HepG2 (cell line): ENCODE results near the gene TBC1D16. TPM values are rescaled to one million over a fixed set of nuclear protein-coding genes. Genes with fewer than 3 reads are reported as not detected.

Experiments used
- ATAC-seq: fragments of 200-7000 bp; cut with Tn5 transposase; 3 replicates; pipeline ENCODE4 v1.9.1; 2020; ENCODE audit warnings: mild to moderate bottlenecking, moderate library complexity
- BruUV-seq: library from RNA; stranded (reverse); fragments of 400-500 nt; replicated peaks from 2 replicates; lab custom pipeline; 2021; lab: Mats Ljungman, UMichigan
- CTCF ChIA-PET: fragments of 300-600 bp; formaldehyde crosslinking; extraction: SDS; loops from one replicate; lab custom pipeline; 2021; ENCODE audit warnings: low total read pairs, inconsistent platforms, low intra/inter-chr PET ratio; lab: Yijun Ruan, JAX
- POLR2A ChIA-PET: fragments of 350-600 bp; sonication (Branson Sonifier 250); formaldehyde crosslinking; loops from one replicate; lab custom pipeline; 2020; ENCODE audit warnings: antibody characterized with exemption, inconsistent platforms; lab: Yijun Ruan, JAX
- DNase-seq: peaks from one replicate; pipeline ENCODE4 v3.0.0-alpha.2; 2015; ENCODE audit warnings: low spot score
- FAIRE-seq: peaks from 3 replicates; lab custom pipeline; 2011; peaks lifted over from hg19 to GRCh38; lab: Jason Lieb, UNC
- H2AFZ ChIP-seq: one replicate; pipeline ENCODE4 v1.6.1; 2011; ENCODE audit warnings: low read length, inconsistent platforms
- H3K27ac ChIP-seq: fragments of 300-600 bp; 3 replicates; pipeline ENCODE4 v1.8.0; 2011; ENCODE audit warnings: mixed run types, mild to moderate bottlenecking, mixed read lengths, low read length, inconsistent platforms; ENCODE audit not compliant: insufficient read depth; ENCODE audit errors: extremely low read length
- H3K27me3 ChIP-seq, 2 experiments: fragments of 200-600 bp in 1 of 2; 2 replicates in 1 of 2; 3 replicates in 1 of 2; pipeline versions ENCODE4 v1.6.0 to v1.8.0; 2011; ENCODE audit warnings: low read length in 2 of 2, mild to moderate bottlenecking in 2 of 2, moderate library complexity in 2 of 2, inconsistent platforms in 1 of 2; ENCODE audit not compliant: insufficient read depth in 2 of 2, control insufficient read depth in 1 of 2
- H3K36me3 ChIP-seq, 2 experiments: fragments of 200-600 bp in 1 of 2; replicated peaks in 1 of 2; 2 replicates in 1 of 2; 3 replicates in 1 of 2; pipeline versions ENCODE4 v1.5.1 to v1.8.0; 2011; ENCODE audit warnings: low read length in 2 of 2, inconsistent platforms in 1 of 2; ENCODE audit not compliant: insufficient read depth in 2 of 2, control insufficient read depth in 1 of 2
- H3K4me1 ChIP-seq: 2 replicates; pipeline ENCODE4 v1.5.1; 2012; ENCODE audit warnings: low read length, inconsistent platforms; ENCODE audit not compliant: insufficient read depth
- H3K4me2 ChIP-seq: 2 replicates; pipeline ENCODE4 v1.6.0; 2011; ENCODE audit warnings: low read depth, low read length, inconsistent platforms
- H3K4me3 ChIP-seq, 3 experiments: fragments of 200-600 bp in 1 of 3; sonication (generic), shearing (Covaris generic) in 1 of 3; replicated peaks in 1 of 3; 2 replicates each; pipeline ENCODE4 v1.5.1; 2011 to 2016; ENCODE audit warnings: low read length in 3 of 3, inconsistent platforms in 2 of 3, low read depth in 2 of 3, mild to moderate bottlenecking in 2 of 3, control low read depth in 1 of 3, mixed read lengths in 1 of 3; ENCODE audit not compliant: insufficient read depth in 1 of 3
- H3K79me2 ChIP-seq: one replicate; pipeline ENCODE4 v1.6.1; 2011; ENCODE audit warnings: low read length, inconsistent platforms; ENCODE audit not compliant: insufficient read depth
- H3K9ac ChIP-seq: 2 replicates; pipeline ENCODE4 v1.6.0; 2011; ENCODE audit warnings: mild to moderate bottlenecking, low read depth, low read length, inconsistent platforms; ENCODE audit not compliant: insufficient read depth
- H3K9me3 ChIP-seq: 2 replicates; pipeline ENCODE4 v1.5.1; 2012; ENCODE audit warnings: mild to moderate bottlenecking, low read length
- H4K20me1 ChIP-seq: 2 replicates; pipeline ENCODE4 v1.6.0; 2011; ENCODE audit warnings: inconsistent platforms, mild to moderate bottlenecking, low read length, moderate library complexity; ENCODE audit not compliant: insufficient read depth
- FOXK1 ChIP-seq: sonication (generic); formaldehyde crosslinking; IDR thresholded peaks from 2 replicates; pipeline ENCODE4 v1.4.0; 2020; ENCODE audit warnings: low read depth, missing genetic modification reagents, borderline replicate concordance
- HIC2 ChIP-seq: sonication (generic); formaldehyde crosslinking; IDR thresholded peaks from 2 replicates; pipeline ENCODE4 v1.9.0; 2022; ENCODE audit warnings: low read depth, missing genetic modification reagents
- HMGXB3 ChIP-seq: sonication (generic); formaldehyde crosslinking; IDR thresholded peaks from 2 replicates; pipeline ENCODE4 v1.4.0; 2020; ENCODE audit warnings: missing genetic modification reagents, borderline replicate concordance
- IRF9 ChIP-seq: sonication (generic); formaldehyde crosslinking; IDR thresholded peaks from 2 replicates; pipeline ENCODE4 v1.8.0; 2022; ENCODE audit warnings: missing genetic modification reagents, mild to moderate bottlenecking, borderline replicate concordance
- KLF16 ChIP-seq, 2 experiments: sonication (generic) in 1 of 2; formaldehyde crosslinking in 1 of 2; IDR thresholded peaks; 2 replicates each; pipeline versions ENCODE4 v1.6.1 to v1.8.0; 2016 to 2023; ENCODE audit warnings: missing genetic modification reagents in 2 of 2, missing compliant biosample characterization in 1 of 2
- NCOA2 ChIP-seq: sonication (generic); formaldehyde crosslinking; IDR thresholded peaks from 2 replicates; pipeline ENCODE4 v1.8.0; 2022; ENCODE audit warnings: inconsistent platforms
- SMAD1 ChIP-seq: sonication (generic); formaldehyde crosslinking; IDR thresholded peaks from 2 replicates; pipeline ENCODE4 v1.4.0; 2020; ENCODE audit warnings: missing genetic modification reagents, low read depth, mild to moderate bottlenecking, borderline replicate concordance
- ZNF512B ChIP-seq: sonication (generic); formaldehyde crosslinking; IDR thresholded peaks from 2 replicates; pipeline ENCODE4 v1.5.1; 2020; ENCODE audit warnings: missing genetic modification reagents, mild to moderate bottlenecking, borderline replicate concordance
- ZNF761 ChIP-seq: sonication (generic); formaldehyde crosslinking; conservative IDR thresholded peaks from 2 replicates; pipeline ENCODE4 v1.4.0; 2020; ENCODE audit warnings: mild to moderate bottlenecking, missing genetic modification reagents
- WGBS: methylation state at CpG from one replicate; pipeline ENCODE4 v1.1.6; 2017; ENCODE audit warnings: low lambda C conversion rate; 5-methylcytosine and 5-hydroxymethylcytosine counted together
- in situ Hi-C: cut with HindIII; loops from 2 replicates; pipeline ENCODE4 v1.10.0; 2017; ENCODE audit warnings: low pct_unique_long_range_greater_than_20kb; ENCODE audit not compliant: extremely low pct_ligation_motif_present
- intact Hi-C: fragments of 100-400 bp; cut with micrococcal nuclease; formaldehyde crosslinking; loops from one replicate; pipeline ENCODE4 v1.10.0; 2022; ENCODE audit not compliant: unreplicated experiment
- polyA plus RNA-seq, 8 experiments: library from polyadenylated mRNA; depleted of rRNA in 3 of 8; stranded (reverse) in 7 of 8; unstranded in 1 of 8; fragments of >200 nt; fragmentation: Illumina TruSeq in 4 of 8; extraction: Trizol in 4 of 8; gene quantifications; 2 replicates each; pipeline versions ENCODE4 v1.2.1 to v1.2.3, GENCODE V29; 2011 to 2016; ENCODE audit warnings: low read depth in 4 of 8, missing spikeins in 1 of 8, mixed read lengths in 1 of 8; ENCODE audit not compliant: insufficient read depth in 1 of 8
- total RNA-seq, 5 experiments: library from RNA; depleted of rRNA; stranded (reverse); fragments of >200 nt; fragmentation: Illumina TruSeq; extraction: Trizol; gene quantifications; 2 replicates each; pipeline ENCODE4 v1.2.3, GENCODE V29; 2016; ENCODE audit warnings: low read depth in 1 of 5

Gene TBC1D16
- total and polyA plus RNA-seq, 2 of the 13 experiments (the other 11 are each of a cell fraction or from before 2014, with no cell fraction given) = 14.9 to 24.9 TPM

- peak; percentile 72 for ATAC-seq
- in situ Hi-C loops (loop anchor here (5.0 kb wide), 2 partner anchors 77 to 117 kb away; no protein-coding TSS in a partner anchor), intact Hi-C loops (loop anchor here (1.0 kb wide), 3 partner anchors 31 to 119 kb away; partner anchors contain the start of gene CCDC40)
- ChIA-PET POLR2A (interaction anchor here (0.7 to 8.5 kb wide), 4 partner anchors 12 to 119 kb away, joined by 3 to 111 read pairs (median 4); no protein-coding TSS in a partner anchor), CTCF (interaction anchor here (1.5 to 2.0 kb wide), 2 partner anchors 77 to 119 kb away, joined by 7 to 15 read pairs; no protein-coding TSS in a partner anchor)
- FAIRE-seq = peak; percentile 97
- Histone ChIP-seq H3K4me3 (peak overlapping the region in 1 of 3 experiments; percentile 50; a peak in 1 of 6 replicates), H3K9me3 (no peaks in the 10 kb centered on the region), H3K9ac (peak overlapping the region; percentile 41), H3K27ac (peak overlapping the region; percentile 20), H2AFZ (no peak overlapping the region), H3K27me3 (no peaks in the 10 kb centered on the region), H4K20me1 (no peaks in the 10 kb centered on the region), H3K4me1 (peaks cover 39% of the 10 kb centered on the region), H3K36me3 (peaks cover 2 to 10% of the 10 kb centered on the region in 2 experiments; a peak in 3 of 5 replicates), H3K4me2 (peak overlapping the region; percentile 65), H3K79me2 (no peaks in the 10 kb centered on the region)
- BruUV-seq = no TSS peak
- DNase-seq = peak; percentile 81
- WGBS = 55% methylated on average over 31 of the region's 37 CpGs
- TF ChIP-seq ZNF761 (CRISPR knock-in tag) (no peak), FOXK1 (CRISPR knock-in tag) (peak; percentile 44; the same call in 1 of the 2 replicates), HMGXB3 (CRISPR knock-in tag) (no peak), IRF9 (0 out of 2 replicates have a peak, but pooled peaks have one; percentile 34), SMAD1 (peak; percentile 73; the same call in 1 of the 2 replicates), KLF16 (CRISPR knock-in tag; IDR thresholded peaks at IDR 0.05) (peak in 1 of 2 experiments; percentile 56; a peak in 1 of 4 replicates), NCOA2 (CRISPR knock-in tag) (peak; percentile 38; the same call in 1 of the 2 replicates), HIC2 (CRISPR knock-in tag) (peak; percentile 20; the same call in 1 of the 2 replicates), ZNF512B (CRISPR knock-in tag) (0 out of 2 replicates have a peak, but pooled peaks have one; percentile 36)
Observed at GRCh38 chr17:80005360-80006338, 30.0 kb downstream of the TBC1D16 start.
